22Rv1 (cell line): Measurements from ENCODE around the gene ATP2B3.

Experiments used
- H3K27ac ChIP-seq: fragments of 450-650 bp; 2 replicates; pipeline ENCODE4 v1.5.1; 2017
- CTCF ChIP-seq: fragments of 450-650 bp; IDR thresholded peaks from 2 replicates; pipeline ENCODE4 v1.5.1; 2017; ENCODE audit warnings: mild to moderate bottlenecking
- ZFX ChIP-seq: fragments of 450-650 bp; IDR thresholded peaks from 2 replicates; pipeline ENCODE4 v1.6.1; 2017; ENCODE audit warnings: antibody characterized with exemption, borderline replicate concordance

Gene ATP2B3

GRCh38 chrX:153494541-153495361 lies 22.7 kb upstream of the ATP2B3 start, which contains the start of gene BGN:
Gene BGN, plus strand, starts transcription at chrX:153494980. Its CDS starts 9,652 bp downstream, at chrX:153504632.
- no peak within 1 kb of the TSS for H3K27ac ChIP-seq
- TF ChIP-seq CTCF (no peak), ZFX (no peak)

- TF ChIP-seq CTCF: no peak
- no peak for TF ChIP-seq ZFX
- no peak overlapping the region for H3K27ac ChIP-seq
Measured at GRCh38 chrX:153495362-153495751, 22.1 kb upstream of the ATP2B3 start.

GRCh38 chrX:153495903-153496589 lies 21.4 kb upstream of the ATP2B3 start:
- TF ChIP-seq ZFX (no peak), CTCF (no peak)
- no peak overlapping the region for H3K27ac ChIP-seq

GRCh38 chrX:153496590-153496959 lies 20.9 kb upstream of the ATP2B3 start:
- TF ChIP-seq CTCF: no peak
- no peak for TF ChIP-seq ZFX

GRCh38 chrX:153498453-153498852 lies 19.0 kb upstream of the ATP2B3 start:
- no peak for TF ChIP-seq CTCF
- TF ChIP-seq ZFX: no peak
- H3K27ac ChIP-seq: no peak overlapping the region

More at GRCh38 chrX:153496590-153496959, 20.9 kb upstream of the ATP2B3 start:
- H3K27ac ChIP-seq: no peak overlapping the region

GRCh38 chrX:153499341-153499740 lies 18.1 kb upstream of the ATP2B3 start:
- no peak overlapping the region for H3K27ac ChIP-seq
- TF ChIP-seq CTCF (no peak), ZFX (no peak)

GRCh38 chrX:153499876-153500275 lies 17.6 kb upstream of the ATP2B3 start:
- H3K27ac ChIP-seq: no peak overlapping the region
- TF ChIP-seq ZFX: no peak
